ENCODE results near the gene RNF10.

DNA sequence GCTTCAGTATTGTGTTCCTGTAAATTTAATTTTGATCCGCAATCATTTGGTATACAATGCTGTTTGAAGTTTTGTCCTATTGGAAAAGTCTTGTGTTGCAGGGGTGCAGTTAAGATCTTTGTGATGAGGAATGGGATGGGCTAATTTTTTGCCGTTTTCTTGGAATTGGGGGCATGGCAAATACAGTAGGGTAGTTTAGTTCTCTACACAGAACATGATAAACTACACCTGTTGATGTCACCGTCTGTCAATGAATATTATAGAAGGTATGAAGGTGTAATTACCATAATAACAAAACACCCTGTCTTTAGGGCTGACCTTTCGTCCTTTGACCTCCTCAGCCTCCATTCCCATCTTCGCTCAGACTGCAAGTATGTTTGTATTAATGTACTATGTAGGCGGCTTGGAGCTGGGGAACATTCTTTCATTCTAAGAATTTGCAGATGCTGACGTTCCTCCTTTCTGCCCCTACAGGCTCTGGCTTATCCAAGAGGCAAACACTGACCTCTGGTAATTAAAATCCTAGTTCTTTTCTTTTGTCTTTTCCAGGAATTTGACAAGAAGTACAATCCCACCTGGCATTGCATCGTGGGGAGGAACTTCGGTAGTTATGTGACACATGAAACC lies 36.5 kb upstream of the RNF10 start:
- no peak for TF ChIP-seq TAF1 (IDR thresholded peaks at IDR 0.05; ENCODE audit: borderline replicate concordance, insufficient read depth, low read length)
- TF ChIP-seq SIN3A (IDR thresholded peaks at IDR 0.05; ENCODE audit: borderline replicate concordance, insufficient read depth, low read length) = no peak
- TF ChIP-seq POLR2AphosphoS5 (IDR thresholded peaks at IDR 0.05; ENCODE audit: low read depth, low read length) = no peak
- TF ChIP-seq, protein P1, sequence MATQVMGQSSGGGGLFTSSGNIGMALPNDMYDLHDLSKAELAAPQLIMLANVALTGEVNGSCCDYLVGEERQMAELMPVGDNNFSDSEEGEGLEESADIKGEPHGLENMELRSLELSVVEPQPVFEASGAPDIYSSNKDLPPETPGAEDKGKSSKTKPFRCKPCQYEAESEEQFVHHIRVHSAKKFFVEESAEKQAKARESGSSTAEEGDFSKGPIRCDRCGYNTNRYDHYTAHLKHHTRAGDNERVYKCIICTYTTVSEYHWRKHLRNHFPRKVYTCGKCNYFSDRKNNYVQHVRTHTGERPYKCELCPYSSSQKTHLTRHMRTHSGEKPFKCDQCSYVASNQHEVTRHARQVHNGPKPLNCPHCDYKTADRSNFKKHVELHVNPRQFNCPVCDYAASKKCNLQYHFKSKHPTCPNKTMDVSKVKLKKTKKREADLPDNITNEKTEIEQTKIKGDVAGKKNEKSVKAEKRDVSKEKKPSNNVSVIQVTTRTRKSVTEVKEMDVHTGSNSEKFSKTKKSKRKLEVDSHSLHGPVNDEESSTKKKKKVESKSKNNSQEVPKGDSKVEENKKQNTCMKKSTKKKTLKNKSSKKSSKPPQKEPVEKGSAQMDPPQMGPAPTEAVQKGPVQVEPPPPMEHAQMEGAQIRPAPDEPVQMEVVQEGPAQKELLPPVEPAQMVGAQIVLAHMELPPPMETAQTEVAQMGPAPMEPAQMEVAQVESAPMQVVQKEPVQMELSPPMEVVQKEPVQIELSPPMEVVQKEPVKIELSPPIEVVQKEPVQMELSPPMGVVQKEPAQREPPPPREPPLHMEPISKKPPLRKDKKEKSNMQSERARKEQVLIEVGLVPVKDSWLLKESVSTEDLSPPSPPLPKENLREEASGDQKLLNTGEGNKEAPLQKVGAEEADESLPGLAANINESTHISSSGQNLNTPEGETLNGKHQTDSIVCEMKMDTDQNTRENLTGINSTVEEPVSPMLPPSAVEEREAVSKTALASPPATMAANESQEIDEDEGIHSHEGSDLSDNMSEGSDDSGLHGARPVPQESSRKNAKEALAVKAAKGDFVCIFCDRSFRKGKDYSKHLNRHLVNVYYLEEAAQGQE (IDR thresholded peaks at IDR 0.05; ENCODE audit: insufficient read depth in 1 of 2, low read depth in 2 of 2, low read length in 2 of 2) = no peak
- TF ChIP-seq FOXP2 (optimal IDR thresholded peaks at IDR 0.05; ENCODE audit: borderline replicate concordance, extremely low read depth, extremely low read length, insufficient read depth) = no peak
